Fibroblast of peridontal ligament (primary cell): Measurements from ENCODE around the gene MBP.

ENCODE experiments used
- DNase-seq: peaks from one replicate; pipeline ENCODE4 v3.0.0-alpha.2; 2010; ENCODE audit errors: extremely low read depth

Gene MBP

GRCh38 chr18:77047803-77048419 lies 84.7 kb downstream of the MBP start:
- DNase-seq, result no peak

- DNase-seq, result no peak
Measured at GRCh38 chr18:77046994-77047393, 85.6 kb downstream of the MBP start.

DNA sequence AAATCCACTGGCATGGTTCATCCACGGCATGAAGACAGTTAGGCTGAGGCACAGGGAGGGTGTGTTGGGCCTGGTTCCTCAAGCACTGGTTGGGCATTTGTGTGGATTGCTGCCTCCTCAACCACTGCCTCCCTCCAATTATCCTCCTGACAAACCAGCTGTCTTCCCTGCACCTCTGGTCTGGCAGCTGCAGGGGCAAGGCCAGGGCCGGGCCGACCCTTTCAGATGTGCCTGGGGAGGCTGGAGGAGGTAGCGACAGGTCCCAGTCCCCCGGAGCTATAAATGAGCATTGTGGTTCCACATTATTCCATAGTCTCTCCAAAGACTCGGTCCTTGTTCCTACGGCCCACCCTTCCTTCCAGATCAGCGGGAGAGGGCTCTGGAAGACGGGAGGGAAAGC lies 86.2 kb downstream of the MBP start:
- no peak for DNase-seq

GRCh38 chr18:77045677-77046076 lies 86.9 kb downstream of the MBP start:
- no peak for DNase-seq

DNA sequence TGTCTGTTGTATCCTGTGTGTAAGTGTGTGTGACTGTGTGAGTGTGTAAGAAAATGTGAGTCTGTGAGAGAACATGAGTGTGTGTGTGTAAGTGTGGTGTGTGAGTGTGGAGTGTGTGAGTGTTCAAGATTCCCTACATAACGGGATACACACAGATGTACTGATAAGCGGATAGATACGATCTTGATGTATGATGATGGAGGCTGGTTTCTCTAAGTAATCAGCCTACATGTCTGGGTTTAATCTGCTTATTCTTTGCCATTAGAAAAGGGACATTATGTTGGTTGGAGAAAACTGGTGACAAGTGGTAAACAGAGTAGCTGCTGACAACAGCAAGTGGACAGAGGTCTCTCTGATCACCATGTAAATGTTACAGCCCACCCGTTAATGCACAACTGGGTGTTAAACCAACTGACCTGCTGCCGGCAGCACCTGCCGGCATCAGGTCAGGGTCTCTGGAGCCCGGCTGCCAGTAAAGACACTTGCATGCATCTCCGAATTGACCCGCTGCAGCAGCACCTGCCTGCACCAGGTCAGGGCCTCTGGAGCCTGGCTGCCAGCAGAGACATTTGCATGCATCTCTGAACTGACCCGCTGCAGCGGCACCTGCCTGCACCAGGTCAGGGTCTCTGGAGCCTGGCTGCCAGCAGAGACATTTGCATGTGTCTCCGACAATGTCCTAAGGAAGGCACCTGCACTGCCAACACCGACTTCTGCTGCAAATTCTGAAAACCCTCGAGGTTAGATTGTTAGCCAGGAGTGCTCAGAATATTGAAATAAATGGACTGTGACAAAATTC lies 87.5 kb downstream of the MBP start:
- DNase-seq, result no peak

DNA sequence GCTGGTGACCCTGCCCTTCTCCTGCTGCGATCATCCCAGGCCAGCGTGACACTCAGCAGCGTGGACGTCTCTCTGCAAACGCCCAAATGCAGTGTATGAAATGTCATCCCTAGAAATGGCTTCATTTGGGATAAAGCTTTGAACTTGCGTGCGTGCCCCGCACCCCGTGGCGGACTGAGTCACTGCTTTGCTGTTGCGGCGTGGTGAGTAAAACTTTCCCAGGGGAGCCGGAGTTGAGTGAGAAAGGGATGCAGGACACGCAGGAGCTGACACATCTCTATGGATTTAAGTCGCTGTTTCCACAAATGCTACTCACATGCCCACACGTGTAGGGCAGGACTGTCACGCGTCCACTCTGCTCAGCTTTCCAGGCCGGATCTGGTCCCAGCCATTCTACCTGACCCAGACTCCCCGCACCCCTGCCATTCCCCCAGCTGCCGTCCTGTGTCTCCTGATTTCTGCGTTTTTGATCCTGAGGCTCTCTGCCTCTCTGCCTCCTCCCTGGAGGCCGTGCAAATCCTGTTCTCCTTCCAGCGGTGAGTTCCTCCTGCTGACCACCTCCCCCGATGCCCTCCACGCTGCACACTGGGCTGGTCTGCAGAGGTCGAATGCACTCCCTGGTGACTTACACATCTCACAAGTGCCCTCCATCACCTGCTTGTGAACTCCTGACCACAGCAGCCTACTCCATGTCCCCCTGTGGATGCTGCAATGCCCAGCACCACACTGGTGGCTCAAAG lies 88.9 kb downstream of the MBP start:
- no peak for DNase-seq

- no peak for DNase-seq
Measured at GRCh38 chr18:77042583-77042982, 90.0 kb downstream of the MBP start.

DNA sequence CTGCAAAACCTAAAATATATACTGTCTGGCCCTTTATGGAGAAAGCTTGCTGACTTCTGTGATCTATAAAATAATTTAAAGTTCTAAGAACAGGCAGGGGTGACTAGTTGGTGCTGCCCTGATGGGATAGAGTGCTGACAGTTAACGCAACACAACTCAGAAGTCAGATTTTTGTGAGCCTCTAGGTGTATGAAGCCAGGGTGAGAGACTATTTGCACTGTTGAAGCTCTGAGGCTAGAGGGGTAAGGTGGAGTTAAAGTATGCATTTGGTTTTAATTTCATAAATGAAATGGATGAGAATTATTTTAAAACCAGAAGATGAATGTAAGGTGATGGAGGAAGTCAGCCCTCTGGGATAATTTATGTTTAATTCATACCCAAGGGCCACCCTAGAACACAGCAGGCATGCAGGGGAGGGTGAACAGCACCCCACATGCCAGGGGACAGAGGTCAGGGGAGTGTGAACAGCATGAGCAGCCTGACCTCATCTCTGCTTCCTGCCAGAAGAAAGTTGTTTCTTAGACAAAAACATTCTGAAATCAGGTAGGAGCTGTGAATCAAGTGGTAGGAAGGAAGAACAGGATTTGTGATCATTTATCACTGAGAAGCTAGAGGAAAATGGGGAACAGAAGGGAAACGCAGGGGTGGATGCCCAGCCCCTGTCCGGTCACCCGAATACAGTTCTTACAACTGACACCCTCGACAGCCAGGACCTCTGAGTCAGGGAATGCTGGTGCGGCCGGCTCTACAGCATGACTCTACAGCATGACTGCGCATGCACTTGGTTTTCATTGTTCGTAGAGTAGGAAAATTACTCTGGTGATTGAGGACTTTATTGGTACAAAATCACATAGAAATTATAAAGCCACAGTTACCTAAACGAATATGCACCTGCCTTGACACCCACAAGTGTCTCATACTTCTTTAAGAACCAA lies 93.1 kb downstream of the MBP start:
- no peak for DNase-seq

GRCh38 chr18:77038182-77038858 lies 94.3 kb downstream of the MBP start:
- DNase-seq, result no peak

DNA sequence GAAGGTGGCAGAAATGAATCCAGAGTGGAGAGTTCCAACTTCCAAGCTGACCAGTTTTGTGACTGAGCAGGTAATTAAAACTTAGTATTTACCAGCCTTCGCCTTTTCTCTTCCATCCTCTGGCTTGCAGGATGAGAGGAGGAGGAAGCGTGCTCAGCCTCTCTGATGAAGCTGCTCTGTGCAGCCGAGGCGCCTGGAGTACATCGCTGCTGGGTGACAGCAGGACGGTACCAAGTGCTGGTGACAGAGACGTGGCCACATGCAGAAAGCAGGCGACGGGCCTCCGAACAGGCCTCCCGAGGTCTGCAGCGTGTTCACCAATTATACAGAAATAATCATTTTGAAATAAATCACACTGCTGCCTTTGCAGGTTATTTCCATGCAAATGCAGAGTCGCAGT lies 95.0 kb downstream of the MBP start:
- no peak for DNase-seq

DNA sequence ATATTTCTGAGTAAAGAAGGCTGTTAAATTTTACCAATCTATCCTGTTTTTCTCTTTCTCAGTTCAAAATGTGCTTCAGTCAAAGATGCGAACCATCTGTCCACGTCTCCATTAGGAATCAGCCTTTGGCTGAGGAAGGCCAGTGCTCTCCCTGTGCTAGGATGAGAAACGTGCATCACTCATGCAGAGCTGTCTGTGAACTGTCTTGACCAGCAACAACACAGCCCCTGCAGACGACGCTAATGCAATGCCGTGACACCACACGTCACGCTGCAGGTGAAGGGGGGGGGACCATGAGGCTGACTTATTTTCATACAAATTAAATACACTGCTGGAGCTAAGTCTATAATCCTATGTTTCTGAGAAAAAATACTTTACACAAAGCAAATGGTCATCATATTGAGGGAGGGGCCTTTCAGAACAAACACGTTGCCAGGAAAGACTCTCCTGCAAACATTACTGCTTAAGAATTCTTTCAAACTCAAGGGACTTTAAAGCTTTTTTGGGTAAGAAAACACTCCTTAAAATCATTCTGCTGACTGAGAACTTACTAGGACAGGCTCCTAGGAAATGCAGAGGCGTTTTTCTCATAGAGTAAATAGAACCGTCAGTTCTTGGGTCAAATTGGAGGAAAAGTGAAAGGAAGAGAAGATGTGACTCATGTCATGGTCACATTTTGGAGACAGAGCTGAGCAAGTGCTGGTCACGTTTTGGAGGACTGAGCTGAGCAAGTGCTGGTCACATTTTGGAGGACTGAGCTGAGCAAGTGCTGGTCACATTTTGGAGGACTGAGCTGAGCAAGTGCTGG lies 97.0 kb downstream of the MBP start:
- DNase-seq, result peak; percentile 29

DNA sequence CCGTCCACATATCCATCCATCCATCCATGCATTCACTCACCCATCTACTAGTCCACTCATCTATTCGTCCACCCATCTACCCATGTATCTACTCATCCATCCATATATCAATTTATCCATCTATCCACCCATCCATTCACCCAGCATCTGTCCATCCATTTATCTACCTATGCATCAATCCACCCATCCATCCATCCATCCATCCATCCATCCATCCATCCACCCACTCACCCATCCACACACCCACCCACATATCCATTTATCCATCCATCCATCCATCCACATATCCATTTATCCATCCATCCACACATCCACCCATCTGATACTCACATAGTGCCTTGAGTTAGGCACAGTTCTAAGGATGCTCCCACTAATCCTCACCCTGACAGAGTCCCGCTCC lies 99.0 kb downstream of the MBP start:
- DNase-seq, result no peak

DNA sequence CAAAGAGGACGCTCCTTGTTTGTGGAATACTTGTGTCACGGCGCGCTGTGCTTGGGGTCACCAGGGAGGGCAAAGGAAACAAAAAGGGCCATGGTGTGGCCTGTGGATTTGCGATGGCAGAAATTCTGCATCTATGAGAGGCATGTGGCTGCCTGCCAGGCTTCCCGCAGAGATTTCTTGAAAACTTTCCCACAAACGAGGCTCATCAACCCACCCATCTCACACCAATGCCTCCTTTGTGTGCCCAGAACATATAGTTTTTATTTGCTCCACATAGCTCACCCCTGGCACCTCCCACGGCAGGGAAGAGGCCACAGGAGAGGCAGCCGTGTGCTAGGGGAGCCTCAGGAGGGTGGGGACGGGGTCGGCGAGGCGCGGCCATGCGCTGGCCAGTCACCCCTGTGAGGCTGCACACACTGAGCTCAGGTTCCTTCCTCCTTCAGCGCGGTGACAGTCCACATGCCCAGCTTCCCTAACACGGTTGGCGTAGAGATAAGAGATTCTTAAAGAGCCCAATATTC lies 100.3 kb downstream of the MBP start:
- no peak for DNase-seq

DNA sequence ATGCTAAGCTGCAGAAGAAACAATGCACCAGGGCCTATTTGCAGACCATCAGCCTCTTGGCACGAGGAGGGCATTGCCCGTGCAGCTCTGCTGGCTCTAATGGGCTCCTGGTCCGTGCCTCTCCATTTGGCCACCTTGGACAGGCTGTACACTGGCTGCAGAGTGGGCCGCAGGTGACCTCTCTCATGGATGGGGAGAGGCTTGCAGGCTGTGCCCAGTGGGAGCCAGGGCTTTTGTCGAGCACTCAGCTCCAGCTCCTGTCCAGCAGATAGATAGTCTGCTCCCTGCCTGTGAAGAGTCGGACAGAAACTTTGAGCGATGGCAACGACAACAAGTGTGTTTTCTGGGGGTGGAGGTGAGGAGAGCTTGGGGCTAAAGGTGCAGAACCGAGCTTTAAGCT lies 100.9 kb downstream of the MBP start:
- DNase-seq, result no peak

DNA sequence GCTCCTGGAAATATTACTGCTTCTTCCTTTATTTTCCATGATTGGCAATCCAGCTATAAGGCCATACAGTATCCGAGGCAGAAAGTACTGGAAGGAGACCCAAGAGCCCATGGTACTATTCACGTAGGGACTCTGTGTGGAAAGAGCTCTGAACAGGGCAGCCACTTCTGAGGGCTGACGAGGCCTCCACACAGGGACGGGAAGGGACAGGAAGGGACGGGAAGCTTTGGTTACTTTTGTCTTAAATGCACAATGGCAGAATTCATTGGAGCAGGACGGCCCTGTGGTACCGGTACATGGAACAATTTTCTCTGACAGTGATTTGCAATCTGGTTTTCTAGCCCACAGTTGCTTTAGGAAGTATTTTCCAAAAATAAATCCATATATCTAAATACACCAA lies 102.4 kb downstream of the MBP start:
- DNase-seq, result no peak

DNA sequence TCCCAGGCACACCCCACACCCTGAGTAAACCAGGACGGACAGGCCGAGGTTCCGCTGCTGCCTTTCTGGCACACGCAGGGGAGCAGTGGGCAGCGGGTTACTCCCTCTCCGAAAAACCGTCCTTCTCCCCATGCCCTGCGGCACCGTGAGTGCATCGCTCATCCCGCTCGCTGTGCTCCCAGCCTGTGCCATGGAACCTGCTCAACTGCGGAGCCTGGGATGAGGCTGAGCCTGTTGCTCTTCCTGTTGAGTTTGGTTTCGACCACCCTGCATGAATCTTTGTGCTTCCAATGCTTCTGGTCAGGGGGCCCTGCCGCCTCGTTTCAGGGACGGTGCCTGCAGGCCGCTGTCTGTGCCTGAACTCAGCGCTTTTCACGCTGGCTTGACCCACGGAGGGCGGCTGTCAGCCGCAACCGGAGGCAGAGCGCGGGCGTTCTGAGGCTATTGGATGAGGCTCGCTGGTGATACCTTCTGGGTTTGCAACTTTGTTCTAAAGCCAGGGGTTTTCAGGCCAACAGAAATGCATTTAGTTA lies 106.7 kb downstream of the MBP start:
- no peak for DNase-seq

- no peak for DNase-seq
Measured at GRCh38 chr18:77025123-77025522, 107.5 kb downstream of the MBP start.

DNA sequence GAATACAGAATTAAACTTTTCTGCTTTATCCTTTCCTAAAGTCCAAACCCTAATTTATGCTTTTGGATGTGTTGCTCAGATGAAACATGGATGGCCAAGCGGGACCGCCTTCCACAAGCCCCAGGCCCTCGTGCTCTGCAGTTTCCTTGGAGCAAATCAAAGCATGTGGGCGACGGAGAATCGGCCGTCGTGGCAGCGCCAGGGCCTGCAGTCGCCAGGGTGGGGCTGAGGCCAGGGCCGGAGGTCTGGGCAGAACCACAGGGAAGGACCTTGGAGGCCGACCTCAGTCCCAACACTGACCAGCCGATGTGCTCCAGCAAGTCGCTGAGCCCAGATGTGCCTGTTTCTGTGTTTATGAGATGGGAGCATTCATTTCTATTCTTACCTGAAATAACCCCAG lies 108.1 kb downstream of the MBP start:
- no peak for DNase-seq

DNA sequence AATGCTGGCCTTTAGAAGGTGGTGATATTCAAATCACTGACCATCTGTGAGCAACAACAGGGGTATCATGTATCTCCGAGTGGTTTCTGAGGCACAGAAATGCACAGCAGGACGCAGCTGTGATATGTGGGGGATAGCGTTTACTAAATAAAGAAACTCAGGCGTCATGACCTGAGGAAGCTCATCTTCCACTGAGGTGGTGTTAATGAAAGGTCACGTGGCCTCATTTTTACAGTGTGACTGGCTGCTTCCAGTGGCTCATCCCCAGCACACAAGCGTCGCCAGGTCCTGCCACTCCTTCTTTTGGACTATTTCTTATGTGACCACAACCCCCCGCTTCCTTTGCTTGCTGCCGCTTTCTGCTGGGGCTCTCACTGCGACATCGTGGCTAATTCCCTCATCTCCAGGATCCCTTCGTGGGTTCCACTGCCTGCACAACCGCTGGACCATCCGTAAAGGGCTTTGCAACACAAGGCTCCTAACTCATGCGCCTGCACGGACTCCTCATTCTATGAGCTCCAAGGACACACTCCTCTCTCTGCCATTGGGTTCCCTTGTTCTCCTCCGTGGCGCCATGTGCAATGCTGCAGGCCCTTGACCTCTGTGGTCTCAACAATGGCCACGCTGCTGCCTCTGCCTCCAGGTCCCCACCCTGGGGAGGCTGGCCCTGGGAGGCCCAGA lies 109.3 kb downstream of the MBP start:
- no peak for DNase-seq
